Breast epithelium (tissue), 3 donors: Measurements from ENCODE around the gene PHKA2.

ENCODE experiments used
- CTCF ChIP-seq, 3 donors: fragments of 450-650 bp; IDR thresholded peaks; one replicate each; pipeline ENCODE4 v1.5.1; 2016 to 2017; ENCODE audit warnings: antibody characterized with exemption in 3 of 3, mild to moderate bottlenecking in 3 of 3, moderate library complexity in 3 of 3
- POLR2AphosphoS5 ChIP-seq, 3 donors: sonication (generic); formaldehyde crosslinking; IDR thresholded peaks; one replicate each; pipeline ENCODE4 v1.6.1; 2017; ENCODE audit warnings: antibody characterized with exemption in 3 of 3

GRCh38 chrX:19017271-19017670, 33.4 kb upstream of the PHKA2 start:
- TF ChIP-seq POLR2AphosphoS5 (IDR thresholded peaks at IDR 0.05) (no peak), CTCF (IDR thresholded peaks at IDR 0.05) (no peak)
